A673 (cell line): ENCODE data around the gene RAPGEF4. TPM values are rescaled to one million over a fixed set of nuclear protein-coding genes. Genes with fewer than 3 reads are reported as not detected.

Experiments used
- BruUV-seq: library from RNA; stranded (reverse); fragments of 400-500 nt; replicated peaks from 2 replicates; lab custom pipeline; 2021; lab: Mats Ljungman, UMichigan
- CTCF ChIA-PET: fragments of 300-600 bp; sonication (Branson Sonifier 250); formaldehyde crosslinking; loops from one replicate; lab custom pipeline; 2022; ENCODE audit warnings: antibody characterized with exemption; lab: Charles Lee
- POLR2A ChIA-PET: fragments of 300-600 bp; sonication (Branson Sonifier 250); formaldehyde crosslinking; loops from one replicate; lab custom pipeline; 2022; ENCODE audit warnings: antibody characterized with exemption; ENCODE audit not compliant: low non-redundant PET; lab: Charles Lee
- DNase-seq: peaks from one replicate; pipeline ENCODE4 v3.0.0-alpha.2; 2015; ENCODE audit warnings: low spot score
- H3K27ac ChIP-seq: fragments of 200-600 bp; sonication (generic); 2 replicates; pipeline ENCODE4 v1.5.1; 2016; ENCODE audit warnings: mixed run types, low read depth, mild to moderate bottlenecking, mixed read lengths, antibody characterized with exemption, low read length; ENCODE audit not compliant: poor library complexity, severe bottlenecking
- H3K27me3 ChIP-seq: fragments of 200-600 bp; sonication (generic); replicated peaks from 2 replicates; pipeline ENCODE4 v1.6.1; 2017; ENCODE audit warnings: mixed run types, low read depth, mild to moderate bottlenecking, mixed read lengths, antibody characterized with exemption, low read length; ENCODE audit not compliant: insufficient read depth, poor library complexity
- H3K36me3 ChIP-seq: fragments of 200-600 bp; sonication (generic); 2 replicates; pipeline ENCODE4 v1.6.1; 2016; ENCODE audit warnings: mixed run types, mild to moderate bottlenecking, mixed read lengths, antibody characterized with exemption, low read length; ENCODE audit not compliant: insufficient read depth, poor library complexity, severe bottlenecking
- H3K4me1 ChIP-seq: fragments of 200-600 bp; sonication (generic); 2 replicates; pipeline ENCODE4 v1.6.1; 2017; ENCODE audit warnings: mixed run types, mild to moderate bottlenecking, mixed read lengths, antibody characterized with exemption, low read length; ENCODE audit not compliant: insufficient read depth, poor library complexity, severe bottlenecking
- H3K4me3 ChIP-seq: fragments of 200-600 bp; sonication (generic); 2 replicates; pipeline ENCODE4 v1.5.1; 2016; ENCODE audit warnings: low read depth, mixed run types, mild to moderate bottlenecking, mixed read lengths, low read length; ENCODE audit not compliant: poor library complexity, severe bottlenecking
- H3K9me3 ChIP-seq: fragments of 200-600 bp; sonication (generic); 2 replicates; pipeline ENCODE4 v1.6.1; 2016; ENCODE audit warnings: mixed run types, low read depth, mild to moderate bottlenecking, mixed read lengths, antibody characterized with exemption, low read length; ENCODE audit not compliant: poor library complexity, severe bottlenecking
- EZH2 ChIP-seq: fragments of 200-600 bp; sonication (generic); IDR thresholded peaks from 2 replicates; pipeline ENCODE4 v1.6.1; 2017; ENCODE audit warnings: borderline replicate concordance, low read depth, mild to moderate bottlenecking, mixed read lengths, antibody characterized with exemption, low read length; ENCODE audit not compliant: poor library complexity, severe bottlenecking
- intact Hi-C: fragments of 100-400 bp; cut with micrococcal nuclease; formaldehyde crosslinking; loops from one replicate; pipeline ENCODE4 v1.10.0; 2022; ENCODE audit not compliant: unreplicated experiment
- total RNA-seq: library from RNA; stranded (reverse); gene quantifications from 2 replicates; pipeline ENCODE4 v1.2.3, GENCODE V29; 2021
- TF ChIP-seq, protein P1 (sequence below): fragments of 300-800, 200-600 bp; sonication (generic); conservative IDR thresholded peaks from 2 replicates; pipeline ENCODE4 v1.5.1; 2017; ENCODE audit warnings: low read depth, mild to moderate bottlenecking, antibody characterized with exemption, low read length, moderate library complexity, mixed read lengths

Gene RAPGEF4
- total RNA-seq, 1 experiment from 2014 or later = 0.26 TPM

DNA sequence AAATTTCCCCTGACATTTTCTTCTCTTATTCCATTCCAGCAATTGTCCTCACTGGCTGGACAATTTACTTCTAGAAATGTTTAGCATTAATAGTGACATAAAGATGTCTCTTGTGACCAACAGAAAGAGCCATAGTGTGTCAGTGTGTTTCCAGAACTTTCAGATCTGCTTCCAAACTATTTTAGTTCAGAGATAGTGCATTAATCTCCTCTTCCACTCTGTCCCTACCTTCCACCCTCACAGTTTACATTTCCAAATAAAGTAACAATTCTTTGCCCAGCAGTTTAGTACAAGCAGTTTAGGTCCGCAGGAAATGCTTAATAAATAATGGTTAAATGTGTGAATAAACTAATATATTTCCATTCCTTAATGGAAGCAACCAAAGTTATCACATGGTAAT, 24.5 kb upstream of the RAPGEF4 start:
- ChIA-PET POLR2A (no interaction called here), CTCF (interaction anchor here (0.6 to 1.0 kb wide), 4 partner anchors 9 to 117 kb away, joined by 3 to 4 read pairs (median 4); no protein-coding TSS in a partner anchor)
- no peaks in the 10 kb centered on the region for H3K36me3 ChIP-seq
- H3K27me3 ChIP-seq = peaks cover 37% of the 10 kb centered on the region
- no TSS peak for BruUV-seq
- DNase-seq = no peak
- no peak overlapping the region for H3K4me3 ChIP-seq
- TF ChIP-seq EZH2 = no peak
- TF ChIP-seq, protein P1, sequence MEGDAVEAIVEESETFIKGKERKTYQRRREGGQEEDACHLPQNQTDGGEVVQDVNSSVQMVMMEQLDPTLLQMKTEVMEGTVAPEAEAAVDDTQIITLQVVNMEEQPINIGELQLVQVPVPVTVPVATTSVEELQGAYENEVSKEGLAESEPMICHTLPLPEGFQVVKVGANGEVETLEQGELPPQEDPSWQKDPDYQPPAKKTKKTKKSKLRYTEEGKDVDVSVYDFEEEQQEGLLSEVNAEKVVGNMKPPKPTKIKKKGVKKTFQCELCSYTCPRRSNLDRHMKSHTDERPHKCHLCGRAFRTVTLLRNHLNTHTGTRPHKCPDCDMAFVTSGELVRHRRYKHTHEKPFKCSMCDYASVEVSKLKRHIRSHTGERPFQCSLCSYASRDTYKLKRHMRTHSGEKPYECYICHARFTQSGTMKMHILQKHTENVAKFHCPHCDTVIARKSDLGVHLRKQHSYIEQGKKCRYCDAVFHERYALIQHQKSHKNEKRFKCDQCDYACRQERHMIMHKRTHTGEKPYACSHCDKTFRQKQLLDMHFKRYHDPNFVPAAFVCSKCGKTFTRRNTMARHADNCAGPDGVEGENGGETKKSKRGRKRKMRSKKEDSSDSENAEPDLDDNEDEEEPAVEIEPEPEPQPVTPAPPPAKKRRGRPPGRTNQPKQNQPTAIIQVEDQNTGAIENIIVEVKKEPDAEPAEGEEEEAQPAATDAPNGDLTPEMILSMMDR = no peak
- no peaks in the 10 kb centered on the region for H3K4me1 ChIP-seq
- intact Hi-C loops = loop anchor here (2.0 to 5.0 kb wide), 3 partner anchors 118 to 246 kb away; no protein-coding TSS in a partner anchor
- no peak overlapping the region for H3K27ac ChIP-seq
- H3K9me3 ChIP-seq = no peaks in the 10 kb centered on the region

DNA sequence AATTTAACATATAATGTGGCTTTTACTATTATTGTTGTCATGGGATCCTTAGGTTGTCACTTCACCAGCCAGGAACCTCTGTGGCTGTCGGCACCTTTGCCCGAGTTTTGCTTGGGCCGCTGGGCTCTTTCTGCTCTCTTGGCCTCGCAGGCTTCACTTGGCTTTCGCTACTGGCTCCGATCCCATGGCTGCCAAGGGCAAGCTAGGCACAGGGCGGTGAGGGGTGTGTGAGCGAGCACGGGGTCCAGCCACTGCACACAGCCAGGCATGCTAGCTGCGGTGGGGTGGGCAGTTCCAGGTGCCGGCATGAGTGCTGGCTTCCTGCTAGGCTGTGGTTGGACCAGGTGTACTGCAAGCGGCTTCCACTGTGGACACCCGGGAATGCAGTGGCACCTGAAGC, 23.4 kb upstream of the RAPGEF4 start:
- H3K4me3 ChIP-seq = no peak overlapping the region
- no peaks in the 10 kb centered on the region for H3K4me1 ChIP-seq
- no peak for DNase-seq
- POLR2A ChIA-PET = no interaction called here
- no peaks in the 10 kb centered on the region for H3K36me3 ChIP-seq
- no TSS peak for BruUV-seq
- H3K9me3 ChIP-seq = no peaks in the 10 kb centered on the region
- H3K27ac ChIP-seq = no peak overlapping the region
- intact Hi-C loops = loop anchor here (5.0 kb wide), 1 partner anchor 225 kb away; no protein-coding TSS in a partner anchor
- TF ChIP-seq, protein P1 = no peak
- TF ChIP-seq EZH2 = no peak
- peaks cover 27% of the 10 kb centered on the region for H3K27me3 ChIP-seq
- CTCF ChIA-PET = no interaction called here

DNA sequence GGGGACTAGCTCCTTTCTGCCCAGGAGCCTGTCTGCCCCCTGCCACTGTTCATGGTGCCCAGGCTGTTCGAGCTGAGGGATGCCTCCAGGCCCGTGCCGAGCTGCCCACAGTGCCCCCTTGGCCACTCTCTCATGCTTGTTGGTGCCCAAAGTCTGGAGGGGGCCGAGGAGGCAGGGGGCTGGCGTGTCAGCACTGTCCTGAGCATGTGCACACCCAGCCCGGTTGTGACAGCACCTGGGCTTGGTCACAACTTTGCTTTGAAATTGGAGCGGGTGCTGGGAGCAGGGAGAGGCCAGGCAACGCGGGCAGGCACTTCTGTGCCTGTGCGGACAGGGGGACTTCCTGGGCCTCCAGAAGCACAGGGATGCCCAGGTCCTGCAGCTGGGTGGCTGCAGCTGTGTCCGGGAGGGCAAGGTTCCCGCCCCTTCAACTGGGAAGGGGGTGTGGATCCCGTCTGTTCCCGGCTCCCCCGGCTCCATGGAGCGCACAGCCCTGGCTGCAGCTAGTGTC, 22.2 kb upstream of the RAPGEF4 start:
- Histone ChIP-seq H3K27ac (no peak overlapping the region), H3K36me3 (no peaks in the 10 kb centered on the region), H3K4me3 (no peak overlapping the region), H3K9me3 (no peaks in the 10 kb centered on the region), H3K4me1 (no peaks in the 10 kb centered on the region), H3K27me3 (peaks cover 17% of the 10 kb centered on the region)
- no peak for DNase-seq
- POLR2A ChIA-PET = no interaction called here
- no TSS peak for BruUV-seq
- CTCF ChIA-PET = no interaction called here
- no peak for TF ChIP-seq EZH2
- TF ChIP-seq, protein P1 = no peak
- intact Hi-C loops = loop anchor here (5.0 kb wide), 1 partner anchor 226 kb away; no protein-coding TSS in a partner anchor
